Measurements from ENCODE around the gene L3MBTL2. TPM values are rescaled to one million over a fixed set of nuclear protein-coding genes. Genes with fewer than 3 reads are reported as not detected.

The L3MBTL2 gene
- total RNA-seq, 1 experiment from 2014 or later, result 31.9 TPM

DNA sequence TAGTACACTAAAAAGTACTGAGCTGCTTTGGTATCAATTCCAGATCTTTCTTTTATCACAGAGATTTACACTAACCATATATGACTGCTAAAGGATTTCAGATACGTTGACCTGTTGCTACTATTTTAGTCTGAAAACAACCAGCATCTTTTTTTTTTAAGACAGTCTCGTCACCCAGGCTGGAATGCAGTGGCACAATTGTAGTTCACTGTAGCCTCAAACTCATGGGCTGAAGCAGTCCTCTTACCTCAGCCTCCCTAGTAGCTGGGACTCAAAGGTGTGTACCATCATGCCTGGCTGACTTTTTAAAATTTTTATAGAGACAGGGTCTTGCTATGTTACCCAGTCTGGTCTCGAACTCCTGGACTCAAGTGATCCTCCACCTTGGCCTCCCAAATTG is 24.2 kb upstream of the L3MBTL2 start:
- TF ChIP-seq EZH2 (IDR thresholded peaks at IDR 0.05; ENCODE audit: borderline replicate concordance, low read depth, low read length, poor library complexity, severe bottlenecking), result no peak
- TF ChIP-seq, protein P1, sequence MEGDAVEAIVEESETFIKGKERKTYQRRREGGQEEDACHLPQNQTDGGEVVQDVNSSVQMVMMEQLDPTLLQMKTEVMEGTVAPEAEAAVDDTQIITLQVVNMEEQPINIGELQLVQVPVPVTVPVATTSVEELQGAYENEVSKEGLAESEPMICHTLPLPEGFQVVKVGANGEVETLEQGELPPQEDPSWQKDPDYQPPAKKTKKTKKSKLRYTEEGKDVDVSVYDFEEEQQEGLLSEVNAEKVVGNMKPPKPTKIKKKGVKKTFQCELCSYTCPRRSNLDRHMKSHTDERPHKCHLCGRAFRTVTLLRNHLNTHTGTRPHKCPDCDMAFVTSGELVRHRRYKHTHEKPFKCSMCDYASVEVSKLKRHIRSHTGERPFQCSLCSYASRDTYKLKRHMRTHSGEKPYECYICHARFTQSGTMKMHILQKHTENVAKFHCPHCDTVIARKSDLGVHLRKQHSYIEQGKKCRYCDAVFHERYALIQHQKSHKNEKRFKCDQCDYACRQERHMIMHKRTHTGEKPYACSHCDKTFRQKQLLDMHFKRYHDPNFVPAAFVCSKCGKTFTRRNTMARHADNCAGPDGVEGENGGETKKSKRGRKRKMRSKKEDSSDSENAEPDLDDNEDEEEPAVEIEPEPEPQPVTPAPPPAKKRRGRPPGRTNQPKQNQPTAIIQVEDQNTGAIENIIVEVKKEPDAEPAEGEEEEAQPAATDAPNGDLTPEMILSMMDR (conservative IDR thresholded peaks at IDR 0.05; ENCODE audit: low read depth, low read length), result no peak
- ChIA-PET CTCF (interaction anchor here (0.5 kb wide), 1 partner anchor 224 kb away, joined by 3 read pairs; no protein-coding TSS in a partner anchor), POLR2A (ENCODE audit: low non-redundant PET) (no interaction called here)
- intact Hi-C loops (cut with micrococcal nuclease; ENCODE audit: unreplicated experiment), result no loop called here
- BruUV-seq (replicated peaks), result no TSS peak
- H3K9me3 ChIP-seq (ENCODE audit: low read depth, low read length, poor library complexity, severe bottlenecking), result no peaks in the 10 kb centered on the region
- no peaks in the 10 kb centered on the region for H3K4me1 ChIP-seq (ENCODE audit: insufficient read depth, low read length, poor library complexity, severe bottlenecking)
- peaks cover 45% of the 10 kb centered on the region for H3K36me3 ChIP-seq (ENCODE audit: insufficient read depth, low read length, poor library complexity, severe bottlenecking)
- H3K27ac ChIP-seq (ENCODE audit: low read depth, low read length, poor library complexity, severe bottlenecking), result no peak overlapping the region
- H3K4me3 ChIP-seq (ENCODE audit: low read depth, low read length, poor library complexity, severe bottlenecking), result no peak overlapping the region
- no peak for DNase-seq (ENCODE audit: low spot score)
- no peaks in the 10 kb centered on the region for H3K27me3 ChIP-seq (replicated peaks; ENCODE audit: insufficient read depth, low read depth, low read length, poor library complexity)

DNA sequence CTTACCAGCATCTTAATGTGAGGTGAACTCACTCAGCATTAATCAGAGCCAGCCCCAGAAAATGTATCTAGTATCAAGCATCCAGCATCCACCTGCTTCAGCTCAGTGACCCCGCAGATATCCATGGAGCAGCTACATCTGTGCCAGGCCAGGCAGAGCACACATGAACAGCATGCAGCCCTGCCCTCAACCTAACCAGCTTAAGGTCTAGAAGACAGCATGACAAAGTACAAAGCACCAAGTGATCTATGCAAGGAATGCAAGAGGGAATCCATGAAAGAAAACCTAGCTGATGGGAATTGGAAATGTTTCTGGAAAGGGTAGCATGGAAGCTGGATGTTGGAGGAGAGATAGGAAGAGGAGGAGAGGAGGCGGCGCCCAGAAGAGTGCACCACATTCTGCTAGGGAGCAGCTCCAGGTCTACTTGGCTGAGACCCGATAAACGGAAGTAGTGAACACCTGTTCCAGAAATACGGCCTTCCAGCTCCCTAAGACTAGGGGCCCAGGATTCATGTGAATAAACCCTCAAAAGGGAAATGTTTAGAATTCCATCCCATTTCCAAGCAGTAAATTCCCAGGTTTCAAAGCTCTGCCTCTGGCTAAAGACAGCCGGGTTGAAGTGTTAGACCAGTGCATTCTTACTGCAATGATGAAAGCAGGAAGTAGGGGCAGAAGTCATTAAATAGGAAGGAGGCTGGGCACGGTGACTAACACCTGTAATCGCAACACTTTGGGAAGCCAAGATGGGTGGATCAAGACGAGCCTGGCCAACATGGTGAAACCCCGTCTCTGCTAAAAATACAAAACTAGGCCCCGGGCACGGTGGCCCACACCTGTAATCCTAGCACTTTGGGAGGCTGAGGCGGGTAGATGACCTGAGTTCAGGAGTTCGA is 23.5 kb upstream of the L3MBTL2 start:
- Histone ChIP-seq H3K27me3 (replicated peaks; ENCODE audit: insufficient read depth, low read depth, low read length, poor library complexity) (no peaks in the 10 kb centered on the region), H3K36me3 (ENCODE audit: insufficient read depth, low read length, poor library complexity, severe bottlenecking) (peaks cover 39% of the 10 kb centered on the region), H3K4me1 (ENCODE audit: insufficient read depth, low read length, poor library complexity, severe bottlenecking) (no peaks in the 10 kb centered on the region), H3K4me3 (ENCODE audit: low read depth, low read length, poor library complexity, severe bottlenecking) (no peak overlapping the region), H3K27ac (ENCODE audit: low read depth, low read length, poor library complexity, severe bottlenecking) (no peak overlapping the region), H3K9me3 (ENCODE audit: low read depth, low read length, poor library complexity, severe bottlenecking) (no peaks in the 10 kb centered on the region)
- ChIA-PET POLR2A (ENCODE audit: low non-redundant PET) (interaction anchor here (0.7 kb wide), 1 partner anchor 194 kb away, joined by 4 read pairs; no protein-coding TSS in a partner anchor), CTCF (interaction anchor here (0.5 kb wide), 1 partner anchor 225 kb away, joined by 3 read pairs; no protein-coding TSS in a partner anchor)
- intact Hi-C loops (cut with micrococcal nuclease; ENCODE audit: unreplicated experiment), result no loop called here
- TF ChIP-seq, protein P1 (conservative IDR thresholded peaks at IDR 0.05; ENCODE audit: low read depth, low read length), result no peak
- TF ChIP-seq EZH2 (IDR thresholded peaks at IDR 0.05; ENCODE audit: borderline replicate concordance, low read depth, low read length, poor library complexity, severe bottlenecking), result no peak
- BruUV-seq (replicated peaks), result no TSS peak
- no peak for DNase-seq (ENCODE audit: low spot score)

DNA sequence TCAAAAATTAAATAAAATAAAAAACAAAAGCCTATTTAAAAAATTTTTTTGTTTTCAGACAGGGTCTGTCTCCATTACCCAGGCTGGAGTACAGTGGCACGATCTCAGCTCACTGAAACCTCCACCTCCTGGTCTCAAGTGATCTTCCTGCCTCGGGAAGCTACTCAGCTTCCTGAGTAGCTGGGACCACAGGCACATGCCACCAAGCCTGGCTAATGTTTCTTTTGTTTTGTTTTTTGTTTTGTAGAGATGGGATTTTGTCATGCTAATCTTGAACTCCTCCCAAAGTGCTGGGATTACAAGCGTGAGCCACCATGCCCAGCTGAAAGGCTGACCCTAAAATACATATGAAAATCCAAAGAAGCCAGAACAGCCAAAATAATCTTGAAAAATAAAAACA is 20.4 kb upstream of the L3MBTL2 start:
- Histone ChIP-seq H3K27me3 (replicated peaks; ENCODE audit: insufficient read depth, low read depth, low read length, poor library complexity) (no peaks in the 10 kb centered on the region), H3K27ac (ENCODE audit: low read depth, low read length, poor library complexity, severe bottlenecking) (no peak overlapping the region), H3K4me1 (ENCODE audit: insufficient read depth, low read length, poor library complexity, severe bottlenecking) (no peaks in the 10 kb centered on the region), H3K36me3 (ENCODE audit: insufficient read depth, low read length, poor library complexity, severe bottlenecking) (peaks cover 10% of the 10 kb centered on the region), H3K4me3 (ENCODE audit: low read depth, low read length, poor library complexity, severe bottlenecking) (no peak overlapping the region), H3K9me3 (ENCODE audit: low read depth, low read length, poor library complexity, severe bottlenecking) (no peaks in the 10 kb centered on the region)
- intact Hi-C loops (cut with micrococcal nuclease; ENCODE audit: unreplicated experiment), result no loop called here
- ChIA-PET CTCF (no interaction called here), POLR2A (ENCODE audit: low non-redundant PET) (interaction anchor here (0.6 kb wide), 1 partner anchor 52 kb away, joined by 3 read pairs; no protein-coding TSS in a partner anchor)
- no peak for DNase-seq (ENCODE audit: low spot score)
- BruUV-seq (replicated peaks), result no TSS peak
- TF ChIP-seq, protein P1 (conservative IDR thresholded peaks at IDR 0.05; ENCODE audit: low read depth, low read length), result no peak
- no peak for TF ChIP-seq EZH2 (IDR thresholded peaks at IDR 0.05; ENCODE audit: borderline replicate concordance, low read depth, low read length, poor library complexity, severe bottlenecking)

Data from A673 (cell line).